Liver (tissue), 3 donors: ENCODE measurements around the gene SUSD4.

ENCODE experiments used
- RAD21 ChIP-seq, 2 donors: IDR thresholded peaks; 2 replicates each; pipeline ENCODE4 v1.6.1; 2016; ENCODE audit warnings: antibody characterized with exemption in 2 of 2, mild to moderate bottlenecking in 2 of 2
- TAF1 ChIP-seq: conservative IDR thresholded peaks from 2 replicates; pipeline ENCODE4 v1.6.1; 2016; ENCODE audit warnings: antibody characterized with exemption, mild to moderate bottlenecking
- TF ChIP-seq, protein P1 (sequence below): fragments of 150-350 bp; IDR thresholded peaks from 2 replicates; pipeline ENCODE4 v1.5.1; 2017; ENCODE audit warnings: improper control_type of control experiment, low read depth, low read length; ENCODE audit not compliant: missing input control
- TF ChIP-seq, protein P2 (sequence below): IDR thresholded peaks from 2 replicates; pipeline ENCODE4 v1.6.1; 2016; ENCODE audit warnings: antibody characterized with exemption, mild to moderate bottlenecking
- TF ChIP-seq, protein P3 (sequence below): IDR thresholded peaks from 2 replicates; pipeline ENCODE4 v1.6.1; 2016; ENCODE audit warnings: antibody characterized with exemption
- donor health status: healthy.
- donor health status: healthy.

DNA sequence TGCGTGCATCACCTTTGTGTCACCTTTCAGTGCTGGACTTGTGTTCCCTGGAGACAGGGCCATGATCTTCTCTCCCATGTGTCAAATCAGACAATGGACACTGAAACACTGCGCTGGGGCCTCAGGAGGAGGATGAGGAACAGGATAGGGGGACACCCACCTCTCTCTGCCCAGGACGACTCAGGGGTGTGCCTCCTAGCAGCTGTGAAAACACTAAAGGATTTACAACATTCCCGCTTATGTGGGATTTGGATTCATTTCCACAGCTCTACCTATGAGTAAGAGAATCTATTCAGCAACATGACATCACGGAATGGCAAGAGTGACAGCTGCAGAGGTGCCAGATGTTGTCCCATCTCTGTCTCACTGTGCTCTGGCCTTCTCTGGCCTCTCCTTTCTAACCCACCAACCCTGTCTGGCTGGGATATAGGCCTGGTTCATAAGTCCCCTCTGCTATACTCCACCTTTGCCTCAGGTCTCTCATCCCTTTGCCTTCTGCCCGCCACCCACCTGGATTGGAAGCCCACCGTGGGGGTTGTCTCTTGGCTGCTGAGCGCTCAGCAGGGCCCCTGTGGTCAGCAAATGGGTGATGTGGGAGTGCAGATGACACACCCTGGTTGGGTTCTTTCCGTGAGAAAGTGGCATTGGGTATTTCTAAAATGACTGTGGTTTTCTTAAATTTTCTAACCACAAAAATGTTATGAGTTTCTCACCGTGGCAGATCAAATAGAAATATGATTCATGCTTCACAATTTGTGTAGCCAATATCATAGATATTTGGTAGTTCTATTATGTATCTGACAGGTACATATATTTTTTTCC is 173.9 kb downstream of the SUSD4 start:
- TF ChIP-seq, protein P1, sequence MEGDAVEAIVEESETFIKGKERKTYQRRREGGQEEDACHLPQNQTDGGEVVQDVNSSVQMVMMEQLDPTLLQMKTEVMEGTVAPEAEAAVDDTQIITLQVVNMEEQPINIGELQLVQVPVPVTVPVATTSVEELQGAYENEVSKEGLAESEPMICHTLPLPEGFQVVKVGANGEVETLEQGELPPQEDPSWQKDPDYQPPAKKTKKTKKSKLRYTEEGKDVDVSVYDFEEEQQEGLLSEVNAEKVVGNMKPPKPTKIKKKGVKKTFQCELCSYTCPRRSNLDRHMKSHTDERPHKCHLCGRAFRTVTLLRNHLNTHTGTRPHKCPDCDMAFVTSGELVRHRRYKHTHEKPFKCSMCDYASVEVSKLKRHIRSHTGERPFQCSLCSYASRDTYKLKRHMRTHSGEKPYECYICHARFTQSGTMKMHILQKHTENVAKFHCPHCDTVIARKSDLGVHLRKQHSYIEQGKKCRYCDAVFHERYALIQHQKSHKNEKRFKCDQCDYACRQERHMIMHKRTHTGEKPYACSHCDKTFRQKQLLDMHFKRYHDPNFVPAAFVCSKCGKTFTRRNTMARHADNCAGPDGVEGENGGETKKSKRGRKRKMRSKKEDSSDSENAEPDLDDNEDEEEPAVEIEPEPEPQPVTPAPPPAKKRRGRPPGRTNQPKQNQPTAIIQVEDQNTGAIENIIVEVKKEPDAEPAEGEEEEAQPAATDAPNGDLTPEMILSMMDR, result no peak
- TF ChIP-seq, protein P2, sequence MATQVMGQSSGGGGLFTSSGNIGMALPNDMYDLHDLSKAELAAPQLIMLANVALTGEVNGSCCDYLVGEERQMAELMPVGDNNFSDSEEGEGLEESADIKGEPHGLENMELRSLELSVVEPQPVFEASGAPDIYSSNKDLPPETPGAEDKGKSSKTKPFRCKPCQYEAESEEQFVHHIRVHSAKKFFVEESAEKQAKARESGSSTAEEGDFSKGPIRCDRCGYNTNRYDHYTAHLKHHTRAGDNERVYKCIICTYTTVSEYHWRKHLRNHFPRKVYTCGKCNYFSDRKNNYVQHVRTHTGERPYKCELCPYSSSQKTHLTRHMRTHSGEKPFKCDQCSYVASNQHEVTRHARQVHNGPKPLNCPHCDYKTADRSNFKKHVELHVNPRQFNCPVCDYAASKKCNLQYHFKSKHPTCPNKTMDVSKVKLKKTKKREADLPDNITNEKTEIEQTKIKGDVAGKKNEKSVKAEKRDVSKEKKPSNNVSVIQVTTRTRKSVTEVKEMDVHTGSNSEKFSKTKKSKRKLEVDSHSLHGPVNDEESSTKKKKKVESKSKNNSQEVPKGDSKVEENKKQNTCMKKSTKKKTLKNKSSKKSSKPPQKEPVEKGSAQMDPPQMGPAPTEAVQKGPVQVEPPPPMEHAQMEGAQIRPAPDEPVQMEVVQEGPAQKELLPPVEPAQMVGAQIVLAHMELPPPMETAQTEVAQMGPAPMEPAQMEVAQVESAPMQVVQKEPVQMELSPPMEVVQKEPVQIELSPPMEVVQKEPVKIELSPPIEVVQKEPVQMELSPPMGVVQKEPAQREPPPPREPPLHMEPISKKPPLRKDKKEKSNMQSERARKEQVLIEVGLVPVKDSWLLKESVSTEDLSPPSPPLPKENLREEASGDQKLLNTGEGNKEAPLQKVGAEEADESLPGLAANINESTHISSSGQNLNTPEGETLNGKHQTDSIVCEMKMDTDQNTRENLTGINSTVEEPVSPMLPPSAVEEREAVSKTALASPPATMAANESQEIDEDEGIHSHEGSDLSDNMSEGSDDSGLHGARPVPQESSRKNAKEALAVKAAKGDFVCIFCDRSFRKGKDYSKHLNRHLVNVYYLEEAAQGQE, result no peak
- TF ChIP-seq RAD21 (IDR thresholded peaks at IDR 0.05) (no peak), TAF1 (no peak)
- TF ChIP-seq, protein P3, sequence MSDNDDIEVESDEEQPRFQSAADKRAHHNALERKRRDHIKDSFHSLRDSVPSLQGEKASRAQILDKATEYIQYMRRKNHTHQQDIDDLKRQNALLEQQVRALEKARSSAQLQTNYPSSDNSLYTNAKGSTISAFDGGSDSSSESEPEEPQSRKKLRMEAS, result no peak
